ENCODE data around the gene BABAM2. TPM values are rescaled to one million over a fixed set of nuclear protein-coding genes. Genes with fewer than 3 reads are reported as not detected.

Gene BABAM2
- polyA plus RNA-seq, 3 donors = 33.2 to 52.8 (median 49.3) TPM

GRCh38 chr2:28349546-28350165 lies 459.1 kb downstream of the BABAM2 start:
- Histone ChIP-seq H3K79me2 (ENCODE audit: insufficient read depth, low read length) (no peaks in the 10 kb centered on the region), H3K4me1 (ENCODE audit: control insufficient read depth in 1 of 2, insufficient read depth in 2 of 2, low read length in 2 of 2) (peaks cover 8 to 9% of the 10 kb centered on the region in 2 donors), H3K27me3 (ENCODE audit: control insufficient read depth in 2 of 2, insufficient read depth in 2 of 2, low read length in 2 of 2) (no peaks in the 10 kb centered on the region), H3K27ac (ENCODE audit: low read depth in 1 of 2, low read length in 2 of 2) (no peak overlapping the region), H2AFZ (ENCODE audit: insufficient read depth, low read depth, low read length, poor library complexity, severe bottlenecking) (no peak overlapping the region), H3K4me2 (replicated peaks; ENCODE audit: extremely low read depth, low read length, poor library complexity, severe bottlenecking) (no peak overlapping the region), H4K20me1 (ENCODE audit: insufficient read depth, low read length) (no peaks in the 10 kb centered on the region), H3K36me3 (replicated peaks in 1 of 2; ENCODE audit: control insufficient read depth in 1 of 2, insufficient read depth in 2 of 2, low read length in 2 of 2) (no peaks in the 10 kb centered on the region), H3K4me3 (replicated peaks in 1 of 3; ENCODE audit: low read depth in 2 of 3, low read length in 3 of 3) (no peak overlapping the region), H3K9ac (ENCODE audit: insufficient read depth, low read length, poor library complexity, severe bottlenecking) (no peak overlapping the region), H3K9me3 (replicated peaks in 1 of 2; ENCODE audit: control insufficient read depth in 1 of 2, insufficient read depth in 1 of 2, low read length in 2 of 2) (no peaks in the 10 kb centered on the region)
- H3K27me3 Mint-ChIP-seq (ENCODE audit: low read depth in 3 of 3) = peaks cover 4 to 12% (median 6%) of the 10 kb centered on the region in 3 donors
- TF ChIP-seq CTCF (IDR thresholded peaks at IDR 0.05) = no peak
- H3K4me1 Mint-ChIP-seq = peaks cover 10% of the 10 kb centered on the region
- WGBS (ENCODE audit: insufficient coverage) = 94% methylated on average over 7 of the region's 11 CpGs
- no peaks in the 10 kb centered on the region for H3K9me3 Mint-ChIP-seq
- no peak overlapping the region for H3K27ac Mint-ChIP-seq
- no peak overlapping the region for H3K4me3 Mint-ChIP-seq
- no peaks in the 10 kb centered on the region for H3K36me3 Mint-ChIP-seq
- no peak for DNase-seq
- intact Hi-C loops (cut with micrococcal nuclease) = no loop called here

- H3K36me3 ChIP-seq (replicated peaks in 1 of 2; ENCODE audit: control insufficient read depth in 1 of 2, insufficient read depth in 2 of 2, low read length in 2 of 2) = no peaks in the 10 kb centered on the region
- no peaks in the 10 kb centered on the region for H3K79me2 ChIP-seq (ENCODE audit: insufficient read depth, low read length)
- H3K4me1 Mint-ChIP-seq = peaks cover 10% of the 10 kb centered on the region
- no peaks in the 10 kb centered on the region for H3K36me3 Mint-ChIP-seq
- peaks cover 8 to 9% of the 10 kb centered on the region in 2 donors for H3K4me1 ChIP-seq (ENCODE audit: control insufficient read depth in 1 of 2, insufficient read depth in 2 of 2, low read length in 2 of 2)
- DNase-seq = no peak
- H2AFZ ChIP-seq (ENCODE audit: insufficient read depth, low read depth, low read length, poor library complexity, severe bottlenecking) = no peak overlapping the region
- no peak overlapping the region for H3K9ac ChIP-seq (ENCODE audit: insufficient read depth, low read length, poor library complexity, severe bottlenecking)
- intact Hi-C loops (cut with micrococcal nuclease) = no loop called here
- no peak overlapping the region for H3K4me3 Mint-ChIP-seq
- H3K4me3 ChIP-seq (replicated peaks in 1 of 3; ENCODE audit: low read depth in 2 of 3, low read length in 3 of 3) = no peak overlapping the region
- no peak for TF ChIP-seq CTCF (IDR thresholded peaks at IDR 0.05)
- no peaks in the 10 kb centered on the region for H3K27me3 ChIP-seq (ENCODE audit: control insufficient read depth in 2 of 2, insufficient read depth in 2 of 2, low read length in 2 of 2)
- peaks cover 4 to 12% (median 6%) of the 10 kb centered on the region in 3 donors for H3K27me3 Mint-ChIP-seq (ENCODE audit: low read depth in 3 of 3)
- no peaks in the 10 kb centered on the region for H3K9me3 ChIP-seq (replicated peaks in 1 of 2; ENCODE audit: control insufficient read depth in 1 of 2, insufficient read depth in 1 of 2, low read length in 2 of 2)
- H4K20me1 ChIP-seq (ENCODE audit: insufficient read depth, low read length) = no peaks in the 10 kb centered on the region
- H3K27ac Mint-ChIP-seq = no peak overlapping the region
- no peak overlapping the region for H3K27ac ChIP-seq (ENCODE audit: low read depth in 1 of 2, low read length in 2 of 2)
- WGBS (ENCODE audit: insufficient coverage) = 97% methylated on average over 15 of the region's 17 CpGs
- no peak overlapping the region for H3K4me2 ChIP-seq (replicated peaks; ENCODE audit: extremely low read depth, low read length, poor library complexity, severe bottlenecking)
- H3K9me3 Mint-ChIP-seq = no peaks in the 10 kb centered on the region
Measured at GRCh38 chr2:28350196-28350595, 459.7 kb downstream of the BABAM2 start.
